Measurements from ENCODE around the gene ACTR2.

DNA sequence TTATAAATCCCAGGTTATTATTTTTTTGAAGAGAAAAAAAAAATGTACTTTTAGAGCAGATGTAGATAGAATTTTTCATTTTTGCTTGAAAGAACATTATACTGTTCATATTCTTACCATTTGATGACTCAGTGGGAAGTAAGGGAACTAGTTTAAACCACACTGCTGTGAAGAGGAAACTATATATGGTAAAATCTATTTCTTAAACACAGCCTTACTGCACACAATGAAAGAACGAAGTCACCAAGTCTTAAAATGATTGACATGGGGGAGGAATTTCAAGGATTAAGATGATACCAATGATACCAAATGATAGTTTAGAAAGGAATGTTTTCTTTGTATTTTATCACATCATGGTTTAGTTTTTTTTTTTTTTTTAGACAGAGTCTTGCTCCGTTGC lies 5.0 kb downstream of the ACTR2 start:
- TF ChIP-seq, protein P1, sequence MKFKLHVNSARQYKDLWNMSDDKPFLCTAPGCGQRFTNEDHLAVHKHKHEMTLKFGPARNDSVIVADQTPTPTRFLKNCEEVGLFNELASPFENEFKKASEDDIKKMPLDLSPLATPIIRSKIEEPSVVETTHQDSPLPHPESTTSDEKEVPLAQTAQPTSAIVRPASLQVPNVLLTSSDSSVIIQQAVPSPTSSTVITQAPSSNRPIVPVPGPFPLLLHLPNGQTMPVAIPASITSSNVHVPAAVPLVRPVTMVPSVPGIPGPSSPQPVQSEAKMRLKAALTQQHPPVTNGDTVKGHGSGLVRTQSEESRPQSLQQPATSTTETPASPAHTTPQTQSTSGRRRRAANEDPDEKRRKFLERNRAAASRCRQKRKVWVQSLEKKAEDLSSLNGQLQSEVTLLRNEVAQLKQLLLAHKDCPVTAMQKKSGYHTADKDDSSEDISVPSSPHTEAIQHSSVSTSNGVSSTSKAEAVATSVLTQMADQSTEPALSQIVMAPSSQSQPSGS (tag by site-specific recombination; IDR thresholded peaks at IDR 0.05; ENCODE audit: low read depth): no peak
- TF ChIP-seq ZNF24 (tag by site-specific recombination; IDR thresholded peaks at IDR 0.05): no peak
- TF ChIP-seq, protein P2, sequence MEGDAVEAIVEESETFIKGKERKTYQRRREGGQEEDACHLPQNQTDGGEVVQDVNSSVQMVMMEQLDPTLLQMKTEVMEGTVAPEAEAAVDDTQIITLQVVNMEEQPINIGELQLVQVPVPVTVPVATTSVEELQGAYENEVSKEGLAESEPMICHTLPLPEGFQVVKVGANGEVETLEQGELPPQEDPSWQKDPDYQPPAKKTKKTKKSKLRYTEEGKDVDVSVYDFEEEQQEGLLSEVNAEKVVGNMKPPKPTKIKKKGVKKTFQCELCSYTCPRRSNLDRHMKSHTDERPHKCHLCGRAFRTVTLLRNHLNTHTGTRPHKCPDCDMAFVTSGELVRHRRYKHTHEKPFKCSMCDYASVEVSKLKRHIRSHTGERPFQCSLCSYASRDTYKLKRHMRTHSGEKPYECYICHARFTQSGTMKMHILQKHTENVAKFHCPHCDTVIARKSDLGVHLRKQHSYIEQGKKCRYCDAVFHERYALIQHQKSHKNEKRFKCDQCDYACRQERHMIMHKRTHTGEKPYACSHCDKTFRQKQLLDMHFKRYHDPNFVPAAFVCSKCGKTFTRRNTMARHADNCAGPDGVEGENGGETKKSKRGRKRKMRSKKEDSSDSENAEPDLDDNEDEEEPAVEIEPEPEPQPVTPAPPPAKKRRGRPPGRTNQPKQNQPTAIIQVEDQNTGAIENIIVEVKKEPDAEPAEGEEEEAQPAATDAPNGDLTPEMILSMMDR (tag by site-specific recombination; IDR thresholded peaks at IDR 0.05): no peak
